ENCODE data around the gene ETFA. TPM values are rescaled to one million over a fixed set of nuclear protein-coding genes. Genes with fewer than 3 reads are reported as not detected.

Gene ETFA
- total RNA-seq, 1 donor from 2014 or later = 97.5 TPM

GRCh38 chr15:76189106-76189505, 122.2 kb downstream of the ETFA start:
- DNase-seq (ENCODE audit: extremely low spot score in 2 of 2) = no peak
- Histone ChIP-seq H3K27ac (no peak overlapping the region), H3K36me3 (no peaks in the 10 kb centered on the region), H3K4me1 (peaks cover 21% of the 10 kb centered on the region), H3K9me3 (no peaks in the 10 kb centered on the region), H3K4me3 (no peak overlapping the region), H3K27me3 (no peaks in the 10 kb centered on the region)
- no peak for TF ChIP-seq POLR2AphosphoS5 (IDR thresholded peaks at IDR 0.05; ENCODE audit: insufficient read depth in 1 of 2, low read depth in 1 of 2)
- TF ChIP-seq POLR2A (IDR thresholded peaks at IDR 0.05) = no peak
- no peak for TF ChIP-seq CTCF (IDR thresholded peaks at IDR 0.05)
- intact Hi-C loops (cut with DNase I) = no loop called here

GRCh38 chr15:76187163-76187562, 124.1 kb downstream of the ETFA start:
- intact Hi-C loops (cut with DNase I) = no loop called here
- H3K36me3 ChIP-seq = no peaks in the 10 kb centered on the region
- H3K9me3 ChIP-seq = no peaks in the 10 kb centered on the region
- H3K27ac ChIP-seq = no peak overlapping the region
- H3K27me3 ChIP-seq = no peaks in the 10 kb centered on the region
- no peak overlapping the region for H3K4me3 ChIP-seq
- no peak for DNase-seq (ENCODE audit: extremely low spot score in 2 of 2)
- H3K4me1 ChIP-seq = peaks cover 27% of the 10 kb centered on the region
- TF ChIP-seq POLR2AphosphoS5 (IDR thresholded peaks at IDR 0.05; ENCODE audit: insufficient read depth in 1 of 2, low read depth in 1 of 2) = no peak
- no peak for TF ChIP-seq CTCF (IDR thresholded peaks at IDR 0.05)
- no peak for TF ChIP-seq POLR2A (IDR thresholded peaks at IDR 0.05)

- no peaks in the 10 kb centered on the region for H3K36me3 ChIP-seq
- H3K9me3 ChIP-seq = no peaks in the 10 kb centered on the region
- H3K27ac ChIP-seq = no peak overlapping the region
- TF ChIP-seq CTCF (IDR thresholded peaks at IDR 0.05) (peak in 1 of 3 experiments; percentile 10), POLR2A (IDR thresholded peaks at IDR 0.05) (no peak)
- H3K4me1 ChIP-seq = peaks cover 19% of the 10 kb centered on the region
- no peaks in the 10 kb centered on the region for H3K27me3 ChIP-seq
- no peak for DNase-seq (ENCODE audit: extremely low spot score in 2 of 2)
- H3K4me3 ChIP-seq = no peak overlapping the region
- intact Hi-C loops (cut with DNase I) = no loop called here
Observed at GRCh38 chr15:76185716-76186115, 125.6 kb downstream of the ETFA start.

- no peak for DNase-seq (ENCODE audit: extremely low spot score in 2 of 2)
- TF ChIP-seq POLR2AphosphoS5 (IDR thresholded peaks at IDR 0.05; ENCODE audit: insufficient read depth in 1 of 2, low read depth in 1 of 2) (no peak), POLR2A (IDR thresholded peaks at IDR 0.05) (no peak), CTCF (IDR thresholded peaks at IDR 0.05) (no peak)
- no peaks in the 10 kb centered on the region for H3K36me3 ChIP-seq
- H3K9me3 ChIP-seq = no peaks in the 10 kb centered on the region
- H3K27ac ChIP-seq = no peak overlapping the region
- no peak overlapping the region for H3K4me3 ChIP-seq
- no peaks in the 10 kb centered on the region for H3K27me3 ChIP-seq
- intact Hi-C loops (cut with DNase I) = no loop called here
- H3K4me1 ChIP-seq = peaks cover 14% of the 10 kb centered on the region
Observed at GRCh38 chr15:76184650-76185035, 126.6 kb downstream of the ETFA start.

GRCh38 chr15:76183930-76184649, 127.2 kb downstream of the ETFA start:
- DNase-seq (ENCODE audit: extremely low spot score in 2 of 2) = no peak
- peaks cover 14% of the 10 kb centered on the region for H3K4me1 ChIP-seq
- TF ChIP-seq CTCF (IDR thresholded peaks at IDR 0.05) = no peak
- no peak for TF ChIP-seq POLR2AphosphoS5 (IDR thresholded peaks at IDR 0.05; ENCODE audit: insufficient read depth in 1 of 2, low read depth in 1 of 2)
- TF ChIP-seq POLR2A (IDR thresholded peaks at IDR 0.05) = no peak
- no peak overlapping the region for H3K27ac ChIP-seq
- H3K27me3 ChIP-seq = no peaks in the 10 kb centered on the region
- intact Hi-C loops (cut with DNase I) = no loop called here
- H3K4me3 ChIP-seq = no peak overlapping the region
- H3K36me3 ChIP-seq = no peaks in the 10 kb centered on the region
- no peaks in the 10 kb centered on the region for H3K9me3 ChIP-seq

All from vagina (tissue), 2 donors.